ENCODE data around the gene ARHGEF28.
A peak's percentile ranks its signal among the peaks of the same experiment; 100 is the strongest.

ARHGEF28 gene

DNA sequence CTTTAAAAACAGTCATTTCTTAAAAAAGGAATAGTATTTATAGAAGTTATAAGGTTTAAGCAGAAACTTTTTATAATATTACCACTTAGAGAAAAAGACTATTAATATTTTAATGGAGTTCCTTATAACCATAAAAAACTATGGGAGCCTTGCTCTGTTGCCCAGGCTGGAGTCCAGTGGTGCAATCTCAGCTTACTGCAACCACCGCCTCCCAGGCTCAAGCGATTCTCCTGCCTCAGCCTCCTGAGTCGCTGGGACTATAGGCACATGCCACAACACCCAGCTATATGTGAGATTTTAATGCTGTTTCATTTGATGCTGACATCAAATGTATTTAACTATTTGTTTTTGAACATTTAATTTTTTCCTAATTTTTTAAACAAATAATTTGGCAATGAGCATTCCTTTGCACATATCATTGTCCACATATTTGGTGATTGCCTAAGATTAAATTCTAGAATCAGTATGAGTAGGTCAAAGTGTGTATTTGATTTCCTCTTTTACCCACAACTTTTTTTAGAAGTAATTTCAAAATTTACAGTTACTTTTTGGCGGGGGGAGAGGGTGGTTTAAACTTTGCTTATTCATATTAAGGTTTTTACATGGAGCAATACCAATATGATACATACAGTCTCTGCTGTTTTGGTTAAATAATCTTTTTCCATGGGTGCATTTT lies 235.5 kb downstream of the ARHGEF28 start:
- DNase-seq: no peak

GRCh38 chr5:73862796-73863195 lies 236.8 kb downstream of the ARHGEF28 start:
- DNase-seq: no peak

DNA sequence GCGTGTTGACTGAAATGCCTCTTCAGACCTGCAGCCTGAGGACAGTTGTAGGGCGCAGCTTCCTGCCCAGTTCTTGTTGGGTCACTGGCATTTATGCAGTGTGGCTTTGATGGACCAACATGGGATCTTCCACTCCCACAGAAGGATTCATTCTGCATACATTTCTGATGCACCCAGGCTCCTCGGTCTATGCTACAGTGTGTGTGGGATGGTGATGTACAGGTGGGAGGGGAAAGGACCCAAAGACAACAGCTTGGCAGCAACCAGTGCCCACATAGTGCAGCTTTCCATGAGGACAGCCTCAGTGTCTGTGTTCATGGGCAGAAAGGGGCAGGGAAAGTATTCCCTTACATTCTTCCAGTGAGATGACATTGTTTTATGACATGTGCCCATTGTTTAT lies 237.9 kb downstream of the ARHGEF28 start:
- no peak for DNase-seq

- DNase-seq: no peak
These were observed 239.3 kb downstream of the ARHGEF28 start for GRCh38 chr5:73865315-73865714.

GRCh38 chr5:73867345-73868335 lies 241.6 kb downstream of the ARHGEF28 start:
- peak; percentile 10 for DNase-seq

DNA sequence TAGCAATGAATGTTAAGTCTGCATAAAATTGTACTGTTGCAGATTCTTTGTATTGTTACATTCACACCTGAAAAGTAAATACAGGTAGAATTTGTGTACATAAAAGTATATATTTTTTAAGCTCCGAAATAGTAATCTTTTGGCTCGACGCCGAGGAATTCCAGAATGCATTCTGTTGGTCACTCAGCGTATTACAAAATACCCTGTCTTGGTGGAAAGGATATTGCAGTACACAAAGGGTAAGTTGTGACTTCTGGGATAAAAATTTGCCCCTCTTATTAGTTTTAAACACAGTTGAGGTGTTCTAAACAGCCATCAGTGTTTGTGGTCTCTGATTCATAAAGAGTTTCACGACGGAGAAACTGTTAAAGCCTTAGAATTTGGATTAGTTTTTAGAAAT lies 257.6 kb downstream of the ARHGEF28 start:
- DNase-seq: no peak

DNA sequence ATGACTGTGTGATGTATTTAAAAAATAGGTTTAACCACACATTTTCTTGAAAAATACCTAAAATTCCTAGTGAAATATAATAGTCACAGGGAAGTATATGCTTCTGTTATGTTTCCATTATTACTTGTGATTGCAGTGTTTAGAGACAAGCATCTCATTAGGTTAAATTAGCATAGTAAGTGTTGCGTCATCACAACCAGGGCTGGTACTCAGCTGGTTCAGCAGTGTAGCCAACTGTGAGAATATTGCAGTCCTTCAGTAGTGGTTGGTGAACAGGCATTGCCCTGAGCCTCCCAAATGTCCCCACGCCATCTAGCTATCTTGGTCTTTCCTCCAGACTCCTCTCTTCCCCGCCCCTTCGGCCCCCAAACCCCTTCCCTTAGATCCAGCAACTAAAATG lies 261.7 kb downstream of the ARHGEF28 start:
- no peak for DNase-seq

- DNase-seq: no peak
These were observed 264.6 kb downstream of the ARHGEF28 start for GRCh38 chr5:73890569-73890968.

- DNase-seq: no peak
These were observed 266.2 kb downstream of the ARHGEF28 start for GRCh38 chr5:73892218-73892617.

- no peak for DNase-seq
These were observed 266.8 kb downstream of the ARHGEF28 start for GRCh38 chr5:73892806-73893205.

- no peak for DNase-seq
These were observed 267.8 kb downstream of the ARHGEF28 start for GRCh38 chr5:73893813-73894212.

DNA sequence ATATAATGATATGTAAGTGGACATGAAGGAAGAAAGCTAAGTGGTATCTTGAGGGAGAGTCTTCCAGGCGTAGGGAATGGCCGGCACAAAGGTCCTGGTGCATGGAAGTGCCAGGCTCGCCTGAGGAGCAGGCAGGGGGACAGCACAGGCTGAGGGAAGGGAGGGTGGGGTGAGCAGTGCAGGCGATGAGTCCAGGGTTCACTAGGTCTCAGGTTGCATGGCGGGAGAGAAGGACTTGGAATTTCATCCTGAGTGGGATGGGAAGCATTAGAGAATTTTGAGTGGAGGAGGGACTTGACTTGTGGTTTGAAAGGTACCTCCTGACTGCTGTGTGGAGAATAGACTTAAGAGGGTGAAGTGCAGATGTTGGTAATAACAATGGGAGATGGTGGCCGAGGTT lies 268.9 kb downstream of the ARHGEF28 start:
- no peak for DNase-seq

DNA sequence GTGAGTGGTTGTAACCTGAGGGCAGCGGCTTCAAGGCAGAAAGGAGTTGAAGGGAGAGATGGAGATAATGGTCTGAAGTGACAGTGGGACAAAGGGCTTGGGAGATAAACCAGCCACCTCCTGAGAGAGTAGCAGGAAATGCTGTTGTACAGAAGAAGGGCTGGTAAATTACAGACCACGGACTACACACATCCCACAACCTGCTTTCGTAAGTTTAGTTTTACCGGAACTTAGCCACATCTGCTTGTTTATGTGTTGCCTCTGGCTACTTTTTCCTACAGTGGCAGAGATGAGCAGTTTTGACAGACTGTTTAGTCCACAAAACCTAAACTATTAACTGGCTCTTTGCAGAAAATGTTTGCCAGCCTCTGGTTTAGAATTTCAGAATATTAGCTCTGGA lies 269.5 kb downstream of the ARHGEF28 start:
- no peak for DNase-seq

- no peak for DNase-seq
These were observed 270.1 kb downstream of the ARHGEF28 start for GRCh38 chr5:73896097-73896496.

DNA sequence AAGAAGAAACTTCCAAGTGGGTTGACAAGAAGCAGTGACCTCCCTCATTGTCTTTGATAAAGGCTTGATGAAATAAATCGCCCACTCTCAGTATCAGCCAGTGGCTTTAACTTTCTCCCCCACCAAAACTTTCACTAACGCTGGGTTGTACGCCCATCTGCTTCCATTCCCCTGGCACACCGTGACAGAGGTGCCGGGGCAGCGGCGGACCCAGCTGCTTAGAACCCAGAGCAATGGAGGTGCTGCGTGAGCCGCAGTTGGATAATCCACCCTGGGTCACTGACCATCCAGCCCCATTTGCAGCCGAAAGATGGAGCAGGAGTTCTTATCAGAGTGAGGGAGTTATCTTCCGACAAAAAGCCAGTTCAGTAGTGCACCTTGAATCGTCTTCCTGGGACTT lies 270.7 kb downstream of the ARHGEF28 start:
- DNase-seq: no peak

- no peak for DNase-seq
These were observed 271.9 kb downstream of the ARHGEF28 start for GRCh38 chr5:73897893-73898292.

DNA sequence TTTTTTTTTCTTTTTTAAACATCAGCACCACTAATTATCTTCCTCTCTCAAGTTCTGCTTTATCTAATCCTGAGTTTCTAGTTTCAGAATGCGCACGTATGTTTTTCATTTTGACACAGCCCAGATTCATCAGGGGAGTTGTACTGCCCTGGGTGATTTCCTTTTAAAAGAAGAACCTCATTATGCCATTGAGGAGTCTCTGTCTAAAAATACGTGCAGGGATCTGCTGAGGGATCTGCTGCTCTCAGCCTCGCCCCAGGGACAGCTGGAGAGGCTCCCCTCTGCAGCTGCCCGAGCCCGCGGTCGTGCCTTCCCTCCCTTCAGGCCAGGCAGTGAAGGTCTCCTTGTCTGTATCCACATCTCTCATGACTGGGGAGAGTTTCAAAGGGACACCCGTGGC lies 273.1 kb downstream of the ARHGEF28 start:
- no peak for DNase-seq

DNA sequence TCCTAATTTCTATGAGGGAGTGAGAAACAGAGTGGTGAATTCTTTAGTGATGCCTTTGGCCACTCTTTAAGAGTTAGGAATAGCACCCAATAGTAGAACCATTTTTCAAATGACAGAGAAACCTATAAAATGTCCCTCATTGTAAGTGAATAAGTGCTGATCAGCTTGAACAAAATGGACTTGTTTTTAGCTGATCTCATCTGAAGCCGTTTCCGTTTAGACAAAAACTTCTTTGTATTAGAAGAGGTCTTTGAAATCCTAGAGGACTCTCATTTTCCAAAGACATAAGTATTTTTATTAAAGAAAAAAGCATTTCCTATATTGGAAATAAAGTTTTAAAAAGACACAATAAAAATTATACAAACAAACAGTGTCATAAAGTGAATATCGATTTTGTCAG lies 273.9 kb downstream of the ARHGEF28 start:
- DNase-seq: no peak

- no peak for DNase-seq
These were observed 274.6 kb downstream of the ARHGEF28 start for GRCh38 chr5:73900566-73900965.

DNA sequence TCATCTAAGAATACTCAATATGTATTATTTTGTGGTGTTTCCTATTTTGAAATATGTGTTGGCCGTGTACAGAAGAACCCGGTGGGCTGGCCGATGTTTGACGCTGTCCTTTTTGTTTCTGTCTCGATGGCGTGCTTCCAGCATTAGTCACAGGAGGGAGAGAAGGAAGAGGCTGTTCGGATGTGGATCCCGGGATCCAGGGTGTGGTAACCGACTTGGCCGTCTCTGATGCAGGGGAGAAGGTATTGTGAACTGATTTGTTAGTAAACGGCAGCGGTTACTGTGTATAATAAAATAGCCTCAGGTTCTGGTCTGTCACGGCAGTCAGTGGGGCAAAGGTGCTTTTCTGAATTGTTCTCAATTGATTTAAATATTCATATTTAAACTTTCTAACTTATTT lies 275.0 kb downstream of the ARHGEF28 start:
- no peak for DNase-seq

DNA sequence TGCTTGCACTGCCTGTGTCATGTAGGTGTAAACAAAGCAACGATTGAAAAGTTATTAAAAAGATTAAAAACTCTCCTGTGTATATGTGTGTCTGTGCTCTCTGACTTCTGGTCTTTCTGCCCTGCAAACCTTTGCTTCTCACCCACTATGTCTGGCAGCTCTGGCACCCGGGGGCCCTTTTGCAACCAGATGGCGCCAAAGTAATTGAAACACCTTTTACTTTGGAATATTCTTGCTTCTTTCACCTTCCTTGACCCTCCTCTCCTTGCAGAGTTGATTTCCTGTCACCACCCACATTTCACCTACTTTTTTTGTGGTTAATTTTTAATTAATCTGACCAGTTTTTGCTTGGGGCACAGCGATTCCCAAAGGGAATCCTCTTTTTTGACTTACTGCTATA lies 275.5 kb downstream of the ARHGEF28 start:
- DNase-seq: no peak

- peak; percentile 4 for DNase-seq
These were observed 276.5 kb downstream of the ARHGEF28 start for GRCh38 chr5:73902327-73903051.

DNA sequence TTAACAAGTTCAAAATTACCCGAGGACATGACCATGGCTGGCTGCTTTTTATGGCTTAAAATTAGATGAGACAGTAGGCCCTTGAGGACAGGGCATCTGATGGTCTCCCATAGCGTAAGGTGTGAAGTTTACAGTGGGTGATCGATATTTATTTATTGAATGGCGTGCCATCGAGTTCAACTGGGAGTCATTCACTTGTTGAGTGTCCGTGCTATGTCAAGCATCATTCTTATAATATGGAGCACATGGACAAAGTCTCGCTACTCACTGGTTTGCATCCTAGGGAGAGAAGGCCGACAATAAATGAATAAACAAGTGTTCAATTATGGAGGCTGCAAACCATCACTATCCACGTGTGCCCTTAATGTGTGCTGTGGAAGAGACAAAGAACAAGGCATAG lies 277.2 kb downstream of the ARHGEF28 start:
- no peak for DNase-seq

DNA sequence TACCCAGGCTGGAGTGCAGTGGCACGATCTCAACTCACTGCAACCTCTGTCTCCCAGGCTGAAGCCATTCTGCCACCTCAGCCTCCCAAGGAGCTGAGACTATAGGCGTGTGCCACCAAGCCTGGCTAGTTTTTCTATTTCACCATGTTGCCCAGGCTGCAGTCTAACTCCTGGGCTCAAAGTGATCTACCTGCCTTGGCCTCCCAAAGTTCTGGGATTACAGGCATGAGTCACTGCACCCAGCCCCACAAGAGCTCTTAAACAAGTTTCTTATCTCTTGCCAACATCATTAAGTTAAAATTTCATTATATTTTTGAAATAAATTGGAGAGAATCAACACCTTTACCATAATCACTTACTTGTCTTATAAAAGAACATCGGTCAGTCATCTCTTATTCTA lies 280.3 kb downstream of the ARHGEF28 start:
- DNase-seq: no peak

Data from DMS153 (cell line).